B cell (primary cell): ENCODE data around the gene CENPB. TPM values are rescaled to one million over a fixed set of nuclear protein-coding genes. Genes with fewer than 3 reads are reported as not detected.
A peak's percentile ranks its signal among the peaks of the same experiment; 100 is the strongest.

Source experiments
- ATAC-seq: fragments of 200-7000 bp; cut with Tn5 transposase; one replicate; pipeline ENCODE4 v1.10.0; 2021; ENCODE audit warnings: low read depth, mild to moderate bottlenecking, moderate number of reproducible peaks, moderate library complexity
- CTCF ChIA-PET: fragments of 350-600 bp; sonication (Branson Sonifier 250); formaldehyde crosslinking; loops from one replicate; lab custom pipeline; 2021; ENCODE audit warnings: antibody characterized with exemption, inconsistent platforms; lab: Charles Lee
- POLR2A ChIA-PET: fragments of 350-600 bp; sonication (Branson Sonifier 250); formaldehyde crosslinking; loops from one replicate; lab custom pipeline; 2021; ENCODE audit warnings: antibody characterized with exemption; lab: Charles Lee
- DNase-seq: peaks from one replicate; pipeline ENCODE4 v3.0.0; 2013
- H2AFZ ChIP-seq: 2 replicates; pipeline ENCODE4 v1.6.1; 2012; ENCODE audit warnings: mild to moderate bottlenecking, low read depth, low read length; ENCODE audit not compliant: insufficient read depth, poor library complexity, severe bottlenecking
- H3K27ac ChIP-seq, 2 donors: 1 replicate in 1 of 2; 2 replicates in 1 of 2; pipeline ENCODE4 v1.5.1; 2012 to 2013; ENCODE audit warnings: low read length in 2 of 2, mild to moderate bottlenecking in 2 of 2, moderate library complexity in 1 of 2
- H3K27me3 ChIP-seq, 4 experiments: fragments of 200-600 bp in 1 of 4; sonication (generic) in 1 of 4; replicated peaks in 1 of 4; 1 replicate in 2 of 4; 2 replicates in 2 of 4; pipeline versions ENCODE4 v1.6.1 to v1.7.0; 2013 to 2016; ENCODE audit warnings: low read length in 3 of 4, mild to moderate bottlenecking in 2 of 4, mixed read lengths in 1 of 4, moderate library complexity in 1 of 4; ENCODE audit not compliant: insufficient read depth in 4 of 4, control insufficient read depth in 3 of 4; ENCODE audit errors: control extremely low read depth in 1 of 4
- H3K36me3 ChIP-seq, 2 experiments: replicated peaks in 1 of 2; 1 replicate in 1 of 2; 2 replicates in 1 of 2; pipeline versions ENCODE4 v1.6.1 to v1.7.1; 2013; ENCODE audit warnings: low read length in 1 of 2; ENCODE audit not compliant: insufficient read depth in 2 of 2, control insufficient read depth in 1 of 2; ENCODE audit errors: control extremely low read depth in 1 of 2, extremely low read depth in 1 of 2
- H3K4me1 ChIP-seq, 2 donors: fragments of 200-600 bp in 1 of 2; sonication (generic) in 1 of 2; 1 replicate in 1 of 2; 2 replicates in 1 of 2; pipeline versions ENCODE4 v1.5.1 to v1.6.1; 2013 to 2017; ENCODE audit warnings: low read length in 2 of 2; ENCODE audit not compliant: control insufficient read depth in 2 of 2, insufficient read depth in 2 of 2
- H3K4me2 ChIP-seq: replicated peaks from 2 replicates; pipeline ENCODE3; 2012; ENCODE audit warnings: mild to moderate bottlenecking, low read depth, low read length; ENCODE audit not compliant: poor library complexity, severe bottlenecking
- H3K4me3 ChIP-seq, 5 experiments: fragments of 200-600 bp in 1 of 5; sonication (generic) in 1 of 5; 1 replicate in 3 of 5; 2 replicates in 2 of 5; pipeline versions ENCODE4 v1.5.1 to v1.7.0; 2011 to 2016; ENCODE audit warnings: low read length in 4 of 5, mild to moderate bottlenecking in 4 of 5, low read depth in 2 of 5, control low read depth in 1 of 5, moderate library complexity in 1 of 5; ENCODE audit not compliant: insufficient read depth in 1 of 5; ENCODE audit errors: control extremely low read depth in 1 of 5, extremely low read depth in 1 of 5
- H3K79me2 ChIP-seq: fragments of 200-600 bp; sonication (generic); one replicate; pipeline ENCODE4 v1.6.0; 2016; ENCODE audit warnings: low read length; ENCODE audit not compliant: control insufficient read depth, insufficient read depth
- H3K9ac ChIP-seq: fragments of 200-600 bp; sonication (generic); 2 replicates; pipeline ENCODE4 v1.6.1; 2017; ENCODE audit warnings: mild to moderate bottlenecking, low read length, moderate library complexity
- H3K9me3 ChIP-seq, 3 donors: one replicate each; pipeline versions ENCODE4 v1.6.1 to v1.7.1; 2013; ENCODE audit warnings: low read length in 2 of 3; ENCODE audit not compliant: control insufficient read depth in 2 of 3, insufficient read depth in 1 of 3; ENCODE audit errors: control extremely low read depth in 1 of 3
- H4K20me1 ChIP-seq: 2 replicates; pipeline ENCODE4 v1.6.0; 2012; ENCODE audit warnings: mild to moderate bottlenecking, low read length; ENCODE audit not compliant: insufficient read depth, control insufficient read depth, poor library complexity, severe bottlenecking
- H3K27ac Mint-ChIP-seq: one replicate; pipeline ENCODE4 v1.8.0; 2021; ENCODE audit warnings: mixed read lengths
- H3K27me3 Mint-ChIP-seq: one replicate; pipeline ENCODE4 v1.8.0; 2021; ENCODE audit warnings: mixed read lengths
- H3K4me1 Mint-ChIP-seq: one replicate; pipeline ENCODE4 v1.8.0; 2021; ENCODE audit warnings: mixed read lengths
- H3K4me3 Mint-ChIP-seq: one replicate; pipeline ENCODE4 v1.8.0; 2021; ENCODE audit warnings: mixed read lengths
- H3K9me3 Mint-ChIP-seq: one replicate; pipeline ENCODE4 v1.8.0; 2022; ENCODE audit warnings: mixed read lengths; ENCODE audit not compliant: insufficient read depth
- CTCF ChIP-seq: fragments of 200-600 bp; IDR thresholded peaks from one replicate; pipeline ENCODE4 v1.8.0; 2022; ENCODE audit warnings: antibody characterized with exemption, mild to moderate bottlenecking
- EZH2 ChIP-seq: IDR thresholded peaks from 2 replicates; pipeline ENCODE4 v1.6.1; 2012; ENCODE audit warnings: borderline replicate concordance, low read depth, mild to moderate bottlenecking, moderate library complexity, low read length; ENCODE audit not compliant: insufficient read depth, poor library complexity, severe bottlenecking
- WGBS: methylation state at CpG from one replicate; pipeline ENCODE4 v1.1.5; 2013; ENCODE audit warnings: missing lambda C conversion rate; ENCODE audit not compliant: insufficient coverage; 5-methylcytosine and 5-hydroxymethylcytosine counted together
- intact Hi-C: fragments of 100-400 bp; cut with micrococcal nuclease; formaldehyde crosslinking; loops from one replicate; pipeline ENCODE4 v1.10.0; 2022
- polyA plus RNA-seq: library from polyadenylated mRNA; depleted of rRNA; stranded (reverse); fragments of >200 nt; gene quantifications from 2 replicates; pipeline ENCODE4 v1.2.3, GENCODE V29; 2012
- total RNA-seq, 2 donors: library from RNA; stranded (reverse); fragments of 120-200 nt in 1 of 2; gene quantifications; 1 replicate in 1 of 2; 2 replicates in 1 of 2; pipeline versions ENCODE4 v1.2.3 to v1.2.4, GENCODE V29; 2013 to 2022

The CENPB gene
- total and polyA plus RNA-seq, 2 donors (not counting 1 experiment from before 2014, with no cell fraction given), result 13.3 to 46.4 TPM

DNA sequence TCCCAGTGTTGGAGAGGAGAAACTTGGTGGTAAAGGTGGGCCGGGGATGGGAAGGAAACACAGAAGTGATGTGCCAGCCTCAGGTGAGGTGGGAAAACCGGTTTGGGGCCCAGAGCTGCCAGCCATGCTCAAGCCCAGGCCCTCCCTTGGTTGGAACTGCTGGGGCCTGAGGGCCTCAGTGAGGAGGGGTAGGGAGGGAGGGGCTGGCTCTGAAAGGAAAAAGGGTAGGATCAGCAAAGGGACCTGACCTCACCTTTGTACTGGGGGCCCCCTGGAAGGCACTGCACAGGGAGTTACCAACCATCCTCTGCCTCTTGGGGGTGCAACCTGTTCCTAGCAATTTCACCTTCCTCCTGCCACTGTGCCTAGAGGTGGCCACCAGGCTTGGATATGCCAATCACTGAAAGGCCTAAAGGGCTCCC lies 3.5 kb downstream of the CENPB start:
- H3K9ac ChIP-seq, result no peak overlapping the region

More for the DNA sequence above, 3.5 kb downstream of the CENPB start:
- ATAC-seq (no peak), DNase-seq (no peak)
- Histone ChIP-seq H3K27ac (no peak overlapping the region), H3K79me2 (no peaks in the 10 kb centered on the region), H2AFZ (no peak overlapping the region), H3K4me2 (no peak overlapping the region), H3K27me3 (peaks cover 0 to 15% (median 4%) of the 10 kb centered on the region in 4 experiments), H3K4me3 (no peak overlapping the region), H3K36me3 (peaks cover 0 to 2% of the 10 kb centered on the region in 2 experiments), H4K20me1 (peaks cover 23% of the 10 kb centered on the region), H3K9me3 (peaks cover 0 to 3% (median 0%) of the 10 kb centered on the region in 3 donors), H3K4me1 (peaks cover 30 to 41% of the 10 kb centered on the region in 2 donors)
- Mint-ChIP-seq H3K4me1 (peaks cover 49% of the 10 kb centered on the region), H3K27ac (peak overlapping the region; percentile 26), H3K27me3 (no peaks in the 10 kb centered on the region), H3K4me3 (peak overlapping the region; percentile 37), H3K9me3 (no peaks in the 10 kb centered on the region)
- intact Hi-C loops, result no loop called here
- POLR2A ChIA-PET, result interaction anchor here (0.5 kb wide), 1 partner anchor 101 kb away, joined by 3 read pairs; no protein-coding TSS in a partner anchor
- TF ChIP-seq CTCF, result no peak
- no peak for TF ChIP-seq EZH2
- CTCF ChIA-PET, result no interaction called here
- 88% methylated on average over 1 of the region's 2 CpGs for WGBS
